GM12878 (cell line): ENCODE measurements around the gene LSAMP.

ENCODE experiments used
- KDM1A ChIP-seq: fragments of 200-600 bp; sonication (generic); IDR thresholded peaks from 2 replicates; pipeline ENCODE4 v1.6.1; 2016; ENCODE audit warnings: borderline replicate concordance
- NFYB ChIP-seq: IDR thresholded peaks from 2 replicates; pipeline ENCODE4 v1.6.1; 2011; ENCODE audit warnings: low read depth, mild to moderate bottlenecking, low read length, improper control_type of control experiment, moderate library complexity; ENCODE audit not compliant: insufficient read depth
- POLR2A ChIP-seq: IDR thresholded peaks from 2 replicates; pipeline ENCODE4 v1.6.1; 2011; ENCODE audit warnings: low read depth, mild to moderate bottlenecking, low read length
- POLR2AphosphoS2 ChIP-seq: IDR thresholded peaks from 2 replicates; pipeline ENCODE4 v1.6.1; 2011; ENCODE audit warnings: low read depth, mild to moderate bottlenecking, low read length, improper control_type of control experiment, moderate library complexity
- POLR2AphosphoS5 ChIP-seq: IDR thresholded peaks from 2 replicates; pipeline ENCODE4 v1.6.1; 2011; ENCODE audit warnings: mild to moderate bottlenecking, low read length, inconsistent platforms
- SMC3 ChIP-seq: IDR thresholded peaks from 2 replicates; pipeline ENCODE4 v1.6.1; 2011; ENCODE audit warnings: low read length, improper control_type of control experiment, borderline replicate concordance
- SPI1 ChIP-seq: IDR thresholded peaks from 2 replicates; pipeline ENCODE4 v1.6.1; 2011; ENCODE audit warnings: low read depth, mild to moderate bottlenecking, low read length, moderate library complexity, borderline replicate concordance; ENCODE audit not compliant: insufficient read depth
- WRNIP1 ChIP-seq: IDR thresholded peaks from 2 replicates; pipeline ENCODE4 v1.6.1; 2011; ENCODE audit warnings: low read depth, low read length, improper control_type of control experiment, borderline replicate concordance
- ZNF274 ChIP-seq: IDR thresholded peaks from one replicate; pipeline ENCODE4 v1.8.0; 2011; ENCODE audit not compliant: insufficient read length, insufficient read depth
- TF ChIP-seq, protein P1 (sequence below), 3 experiments: IDR thresholded peaks in 2 of 3; conservative IDR thresholded peaks in 1 of 3; 2 replicates each; pipeline ENCODE4 v1.5.1; 2011; ENCODE audit warnings: low read depth in 3 of 3, low read length in 3 of 3, mild to moderate bottlenecking in 3 of 3, control low read depth in 2 of 3, moderate library complexity in 2 of 3, inconsistent platforms in 1 of 3, mixed read lengths in 1 of 3; ENCODE audit not compliant: control insufficient read depth in 2 of 3, insufficient read depth in 1 of 3; ENCODE audit errors: extremely low read depth in 1 of 3

DNA sequence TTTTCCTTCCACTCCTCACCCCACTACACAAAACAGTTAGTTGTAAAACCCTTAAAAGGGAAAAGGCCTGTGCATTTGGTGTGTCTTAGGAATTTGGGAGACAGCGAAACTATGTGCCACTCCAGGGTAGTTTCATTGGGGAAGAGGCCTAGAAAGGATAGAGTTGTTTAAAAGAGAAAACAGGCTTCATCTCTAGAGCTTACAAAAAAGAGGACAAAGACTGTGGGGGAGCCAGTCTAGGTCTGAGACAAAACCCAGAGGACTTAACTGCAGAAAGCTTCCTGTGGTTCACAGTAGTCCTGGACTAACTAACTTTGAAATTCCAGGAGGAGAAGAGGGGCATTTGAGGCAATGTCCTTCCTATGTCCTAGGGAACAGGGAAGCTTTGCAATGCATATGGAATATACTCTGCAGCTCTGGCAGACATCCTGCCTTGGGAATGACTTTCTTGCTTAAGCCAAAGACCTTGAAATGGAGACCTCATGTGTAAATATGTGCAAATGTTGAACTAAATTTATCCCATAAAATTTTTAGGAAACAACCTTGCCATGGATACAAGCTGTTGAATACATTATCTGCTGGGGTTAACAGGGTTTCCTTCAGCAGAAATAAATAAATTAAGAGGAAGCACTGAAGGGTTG is 159.4 kb downstream of the LSAMP start:
- TF ChIP-seq SMC3 (no peak), ZNF274 (no peak), NFYB (no peak), POLR2A (no peak), WRNIP1 (no peak), POLR2AphosphoS2 (no peak), POLR2AphosphoS5 (no peak), SPI1 (no peak), KDM1A (no peak)
- TF ChIP-seq, protein P1, sequence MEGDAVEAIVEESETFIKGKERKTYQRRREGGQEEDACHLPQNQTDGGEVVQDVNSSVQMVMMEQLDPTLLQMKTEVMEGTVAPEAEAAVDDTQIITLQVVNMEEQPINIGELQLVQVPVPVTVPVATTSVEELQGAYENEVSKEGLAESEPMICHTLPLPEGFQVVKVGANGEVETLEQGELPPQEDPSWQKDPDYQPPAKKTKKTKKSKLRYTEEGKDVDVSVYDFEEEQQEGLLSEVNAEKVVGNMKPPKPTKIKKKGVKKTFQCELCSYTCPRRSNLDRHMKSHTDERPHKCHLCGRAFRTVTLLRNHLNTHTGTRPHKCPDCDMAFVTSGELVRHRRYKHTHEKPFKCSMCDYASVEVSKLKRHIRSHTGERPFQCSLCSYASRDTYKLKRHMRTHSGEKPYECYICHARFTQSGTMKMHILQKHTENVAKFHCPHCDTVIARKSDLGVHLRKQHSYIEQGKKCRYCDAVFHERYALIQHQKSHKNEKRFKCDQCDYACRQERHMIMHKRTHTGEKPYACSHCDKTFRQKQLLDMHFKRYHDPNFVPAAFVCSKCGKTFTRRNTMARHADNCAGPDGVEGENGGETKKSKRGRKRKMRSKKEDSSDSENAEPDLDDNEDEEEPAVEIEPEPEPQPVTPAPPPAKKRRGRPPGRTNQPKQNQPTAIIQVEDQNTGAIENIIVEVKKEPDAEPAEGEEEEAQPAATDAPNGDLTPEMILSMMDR (IDR thresholded peaks at IDR 0.05 in 2 of 3, conservative IDR thresholded peaks at IDR 0.05 in 1 of 3; ENCODE audit: control insufficient read depth in 2 of 3, extremely low read depth in 1 of 3, insufficient read depth in 1 of 3, low read depth in 3 of 3, low read length in 3 of 3): no peak
